ENCODE measurements around the gene MFSD12.

MFSD12 gene

GRCh38 chr19:3543150-3544057, 14.0 kb downstream of the MFSD12 start:
- Histone ChIP-seq H3K27me3 (ENCODE audit: insufficient read depth, poor library complexity, severe bottlenecking) (no peaks in the 10 kb centered on the region), H3K27ac (replicated peaks) (no peak overlapping the region), H3K4me3 (replicated peaks; ENCODE audit: insufficient read depth, low read length) (no peak overlapping the region)
- DNase-seq (ENCODE audit: low read depth in 1 of 2, low spot score in 1 of 2), result no peak
- no peak for TF ChIP-seq SPI1 (IDR thresholded peaks at IDR 0.05; ENCODE audit: borderline replicate concordance, low read depth)
- TF ChIP-seq, protein P1, sequence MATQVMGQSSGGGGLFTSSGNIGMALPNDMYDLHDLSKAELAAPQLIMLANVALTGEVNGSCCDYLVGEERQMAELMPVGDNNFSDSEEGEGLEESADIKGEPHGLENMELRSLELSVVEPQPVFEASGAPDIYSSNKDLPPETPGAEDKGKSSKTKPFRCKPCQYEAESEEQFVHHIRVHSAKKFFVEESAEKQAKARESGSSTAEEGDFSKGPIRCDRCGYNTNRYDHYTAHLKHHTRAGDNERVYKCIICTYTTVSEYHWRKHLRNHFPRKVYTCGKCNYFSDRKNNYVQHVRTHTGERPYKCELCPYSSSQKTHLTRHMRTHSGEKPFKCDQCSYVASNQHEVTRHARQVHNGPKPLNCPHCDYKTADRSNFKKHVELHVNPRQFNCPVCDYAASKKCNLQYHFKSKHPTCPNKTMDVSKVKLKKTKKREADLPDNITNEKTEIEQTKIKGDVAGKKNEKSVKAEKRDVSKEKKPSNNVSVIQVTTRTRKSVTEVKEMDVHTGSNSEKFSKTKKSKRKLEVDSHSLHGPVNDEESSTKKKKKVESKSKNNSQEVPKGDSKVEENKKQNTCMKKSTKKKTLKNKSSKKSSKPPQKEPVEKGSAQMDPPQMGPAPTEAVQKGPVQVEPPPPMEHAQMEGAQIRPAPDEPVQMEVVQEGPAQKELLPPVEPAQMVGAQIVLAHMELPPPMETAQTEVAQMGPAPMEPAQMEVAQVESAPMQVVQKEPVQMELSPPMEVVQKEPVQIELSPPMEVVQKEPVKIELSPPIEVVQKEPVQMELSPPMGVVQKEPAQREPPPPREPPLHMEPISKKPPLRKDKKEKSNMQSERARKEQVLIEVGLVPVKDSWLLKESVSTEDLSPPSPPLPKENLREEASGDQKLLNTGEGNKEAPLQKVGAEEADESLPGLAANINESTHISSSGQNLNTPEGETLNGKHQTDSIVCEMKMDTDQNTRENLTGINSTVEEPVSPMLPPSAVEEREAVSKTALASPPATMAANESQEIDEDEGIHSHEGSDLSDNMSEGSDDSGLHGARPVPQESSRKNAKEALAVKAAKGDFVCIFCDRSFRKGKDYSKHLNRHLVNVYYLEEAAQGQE (IDR thresholded peaks at IDR 0.05; ENCODE audit: insufficient replicate concordance, low read depth), result no peak
- TF ChIP-seq GABPA (IDR thresholded peaks at IDR 0.05; ENCODE audit: low read depth), result no peak
- no peak for TF ChIP-seq CTCF (IDR thresholded peaks at IDR 0.05; ENCODE audit: insufficient read depth, low read length)
- no peak for TF ChIP-seq POLR2AphosphoS5 (IDR thresholded peaks at IDR 0.05; ENCODE audit: low read depth)

- Histone ChIP-seq H3K4me3 (replicated peaks; ENCODE audit: insufficient read depth, low read length) (no peak overlapping the region), H3K27me3 (ENCODE audit: insufficient read depth, poor library complexity, severe bottlenecking) (no peaks in the 10 kb centered on the region), H3K27ac (replicated peaks) (no peak overlapping the region)
- TF ChIP-seq SPI1 (IDR thresholded peaks at IDR 0.05; ENCODE audit: borderline replicate concordance, low read depth), result no peak
- TF ChIP-seq, protein P1 (IDR thresholded peaks at IDR 0.05; ENCODE audit: insufficient replicate concordance, low read depth), result no peak
- no peak for TF ChIP-seq POLR2AphosphoS5 (IDR thresholded peaks at IDR 0.05; ENCODE audit: low read depth)
- TF ChIP-seq GABPA (IDR thresholded peaks at IDR 0.05; ENCODE audit: low read depth), result no peak
- TF ChIP-seq CTCF (IDR thresholded peaks at IDR 0.05; ENCODE audit: insufficient read depth, low read length), result no peak
- no peak for DNase-seq (ENCODE audit: low read depth in 1 of 2, low spot score in 1 of 2)
Measured at GRCh38 chr19:3539756-3540118, 17.6 kb downstream of the MFSD12 start.

DNA sequence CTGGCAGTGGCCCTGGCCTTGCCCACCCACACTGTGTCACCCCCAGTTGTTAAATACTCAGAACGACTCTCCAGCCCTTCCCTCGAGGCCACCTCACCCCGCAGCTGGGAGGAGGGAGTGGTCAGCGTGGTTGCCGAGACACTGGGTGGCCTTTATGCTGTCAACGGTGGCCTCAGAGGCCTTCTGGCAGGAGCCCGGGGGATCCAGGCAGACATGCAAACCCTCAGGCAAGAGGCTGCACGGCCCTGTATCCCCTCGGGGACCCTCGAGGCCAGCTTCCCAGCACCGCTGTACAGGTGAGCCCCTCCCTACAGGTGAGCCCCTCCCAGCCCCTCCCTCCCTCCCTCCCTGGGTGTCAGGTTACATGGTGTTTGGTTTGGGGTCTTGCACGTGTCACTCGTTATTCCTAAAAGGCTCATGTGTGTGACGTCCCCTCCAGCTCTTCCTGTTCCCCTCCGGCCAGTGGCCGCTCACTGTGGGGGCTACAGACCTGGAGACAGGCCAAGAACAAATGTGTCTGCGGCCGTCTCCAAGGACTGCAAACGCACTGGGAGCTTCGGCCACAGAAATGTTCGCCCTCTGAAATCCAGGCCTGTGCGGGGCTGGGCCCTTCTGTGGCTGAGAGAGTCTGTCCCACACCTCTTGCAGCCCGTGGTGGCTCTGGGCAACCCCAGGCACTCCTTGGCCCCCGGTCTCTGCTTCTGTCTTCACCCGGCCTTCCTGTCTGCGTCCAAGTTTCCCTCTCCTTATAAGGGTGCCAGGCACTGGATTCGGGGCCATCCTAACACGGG, 18.2 kb downstream of the MFSD12 start, which contains the start of gene TEKTIP1:
Gene TEKTIP1 (plus strand): TSS at position 210 of the 791 bp plus-strand sequence. CDS start 4 bp downstream, at position 214.
- peak within 1 kb of the TSS; percentile 65 for H3K27ac ChIP-seq (replicated peaks)
- no peak for TF ChIP-seq GABPA (IDR thresholded peaks at IDR 0.05; ENCODE audit: low read depth)
- TF ChIP-seq CTCF (IDR thresholded peaks at IDR 0.05; ENCODE audit: insufficient read depth, low read length), result no peak
- TF ChIP-seq SPI1 (IDR thresholded peaks at IDR 0.05; ENCODE audit: borderline replicate concordance, low read depth), result no peak
- peak; percentile 38; the same call in 1 of the 2 replicates for TF ChIP-seq POLR2AphosphoS5 (IDR thresholded peaks at IDR 0.05; ENCODE audit: low read depth)
- TF ChIP-seq, protein P1 (IDR thresholded peaks at IDR 0.05; ENCODE audit: insufficient replicate concordance, low read depth), result no peak
- H3K27me3 ChIP-seq (ENCODE audit: insufficient read depth, poor library complexity, severe bottlenecking), result no peaks in the 10 kb centered on the region

More for the DNA sequence above, 18.2 kb downstream of the MFSD12 start, which contains the start of gene TEKTIP1:
- no peak for DNase-seq (ENCODE audit: low read depth in 1 of 2, low spot score in 1 of 2)
- H3K4me3 ChIP-seq (replicated peaks; ENCODE audit: insufficient read depth, low read length), result no peak within 1 kb of the TSS
